ENCODE data around the gene ANXA6.
"Not testable (repeated sequence)": the region's sequence is repeated elsewhere in the genome, so short reads cannot be mapped to it uniquely, and the experiment has no call there.

The ANXA6 gene

GRCh38 chr5:151182524-151182900 is 24.9 kb upstream of the ANXA6 start:
- H3K4me3 ChIP-seq (ENCODE audit: low read length), result no peak overlapping the region
- DNase-seq (ENCODE audit: low read depth, low spot score), result no peak

- DNase-seq (ENCODE audit: low read depth, low spot score), result no peak
- H3K4me3 ChIP-seq (ENCODE audit: low read length), result no peak overlapping the region
Measured at GRCh38 chr5:151181818-151182523, 24.4 kb upstream of the ANXA6 start.

DNA sequence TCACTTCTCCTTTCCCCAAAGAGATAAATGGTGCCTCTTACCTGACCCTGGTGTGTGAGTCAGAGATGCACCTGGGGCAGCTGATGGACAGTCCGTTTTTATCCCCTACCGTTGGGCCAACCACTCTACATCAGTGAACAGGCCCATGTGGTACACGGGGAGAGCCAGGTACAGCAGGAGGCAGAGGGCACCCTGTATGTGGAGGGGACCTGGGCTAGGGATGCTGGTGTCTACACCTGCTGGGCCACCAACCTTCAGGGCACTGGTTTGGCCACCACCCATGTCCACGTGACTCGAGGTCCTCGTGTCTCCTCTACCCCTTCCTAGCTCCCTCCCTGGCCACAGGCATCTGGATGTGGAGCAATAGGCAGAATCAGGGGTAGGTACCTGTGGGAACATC is 22.7 kb upstream of the ANXA6 start:
- H3K4me3 ChIP-seq (ENCODE audit: low read length), result no peak overlapping the region
- DNase-seq (ENCODE audit: low read depth, low spot score), result no peak

DNA sequence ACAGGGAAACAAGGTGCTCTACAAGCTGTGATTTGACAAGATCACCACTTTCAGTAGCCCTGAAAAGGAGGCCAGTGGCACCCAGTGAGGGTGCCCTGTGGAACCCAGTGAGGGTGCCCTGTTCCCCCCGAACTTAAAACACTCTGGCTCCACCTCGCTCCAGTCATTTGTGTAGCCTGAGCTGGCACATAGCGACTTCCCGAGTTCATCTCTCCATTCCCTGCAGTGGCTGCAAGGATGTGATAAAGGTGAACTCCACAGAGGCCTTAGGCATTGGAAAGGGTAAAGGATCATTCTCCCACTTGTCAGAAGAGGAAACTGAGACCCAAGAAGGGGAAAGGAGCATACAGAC is 21.9 kb upstream of the ANXA6 start:
- no peak overlapping the region for H3K4me3 ChIP-seq (ENCODE audit: low read length)
- DNase-seq (ENCODE audit: low read depth, low spot score), result no peak

DNA sequence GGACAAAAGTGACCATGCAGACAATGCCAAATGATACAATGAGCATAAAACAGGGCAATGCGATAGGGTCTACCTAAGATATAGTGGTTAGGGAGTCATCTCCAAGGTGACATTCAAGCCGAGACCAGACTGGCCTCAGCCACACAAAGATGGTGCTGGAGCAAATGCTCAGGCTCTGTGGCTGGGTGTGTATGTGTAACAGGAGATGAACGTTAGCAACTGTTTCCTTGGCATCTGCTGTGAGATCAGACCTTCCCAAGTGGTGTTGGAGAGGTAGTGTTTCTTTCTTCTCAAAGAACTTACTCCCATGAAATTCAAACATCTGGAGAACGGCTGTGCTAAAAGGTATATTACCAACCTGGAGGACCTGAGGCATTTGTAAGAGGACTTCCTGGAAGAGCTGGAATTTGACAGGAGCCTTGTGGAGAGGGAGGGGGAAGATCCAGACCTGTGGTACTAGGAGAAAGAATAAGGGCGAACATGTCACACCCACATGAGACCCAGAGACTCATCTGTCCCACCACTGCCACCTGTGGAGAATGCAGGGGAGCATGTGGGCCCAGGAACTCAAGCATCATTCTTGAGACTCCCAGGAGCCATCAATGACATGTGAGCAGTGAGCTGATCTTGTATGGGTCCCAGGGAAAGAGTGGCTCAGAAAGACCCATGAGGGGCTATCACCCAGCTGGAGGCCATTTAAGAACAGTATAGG is 21.4 kb upstream of the ANXA6 start:
- H3K4me3 ChIP-seq (ENCODE audit: low read length), result no peak overlapping the region

GRCh38 chr5:151178372-151178771 is 20.8 kb upstream of the ANXA6 start:
- no peak for DNase-seq (ENCODE audit: low read depth, low spot score)
- H3K4me3 ChIP-seq (ENCODE audit: low read length), result no peak overlapping the region

More for the DNA sequence above, 21.4 kb upstream of the ANXA6 start:
- DNase-seq (ENCODE audit: low read depth, low spot score), result no peak

DNA sequence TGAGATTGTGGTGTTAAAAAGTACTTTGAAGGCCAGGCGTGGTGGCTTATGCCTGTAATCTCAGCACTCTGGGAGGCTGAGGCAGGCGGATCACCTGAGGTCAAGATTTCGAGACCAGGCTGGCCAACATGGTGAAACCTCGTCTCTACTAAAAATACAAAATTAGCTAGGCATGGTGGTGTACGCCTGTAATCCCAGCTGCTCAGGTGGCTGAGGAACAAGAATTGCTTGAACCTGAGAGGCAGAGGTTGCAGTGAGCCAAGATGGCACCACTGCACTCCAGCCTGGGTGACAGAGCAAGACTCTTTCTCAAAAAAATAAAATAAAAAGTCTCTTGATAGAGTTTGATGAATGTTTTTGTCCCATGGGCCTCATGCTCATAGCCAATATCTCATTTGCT is 18.7 kb upstream of the ANXA6 start:
- H3K4me3 ChIP-seq (ENCODE audit: low read length); DNase-seq (ENCODE audit: low read depth, low spot score): not testable (repeated sequence)

DNA sequence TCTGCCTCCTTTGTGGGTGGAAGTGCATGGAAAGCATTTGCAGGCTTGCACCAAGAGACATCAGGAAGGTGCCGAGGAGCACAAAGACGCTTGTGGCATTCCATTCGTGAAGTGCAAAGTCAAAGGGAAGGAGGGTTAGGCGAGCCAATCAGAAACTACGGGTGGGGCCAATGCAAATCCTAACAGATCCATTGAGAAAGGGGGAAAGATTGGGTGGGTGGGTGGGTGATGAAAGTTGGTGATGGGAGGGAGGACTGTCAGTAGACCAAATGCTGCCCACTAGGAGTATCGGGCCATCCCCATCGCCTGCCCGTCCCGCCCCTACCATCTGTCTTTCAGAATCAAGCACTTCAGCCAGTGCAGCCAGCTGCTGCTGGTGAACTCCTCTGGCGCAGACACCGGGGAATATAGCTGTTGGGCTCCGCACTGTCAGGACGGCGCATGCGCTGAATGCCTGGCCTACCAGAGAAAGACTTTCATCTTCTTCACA is 17.1 kb upstream of the ANXA6 start:
- H3K4me3 ChIP-seq (ENCODE audit: low read length), result no peak overlapping the region
- no peak for DNase-seq (ENCODE audit: low read depth, low spot score)

- H3K4me3 ChIP-seq (ENCODE audit: low read length), result no peak overlapping the region
Measured at GRCh38 chr5:151173711-151174611, 16.4 kb upstream of the ANXA6 start.

DNA sequence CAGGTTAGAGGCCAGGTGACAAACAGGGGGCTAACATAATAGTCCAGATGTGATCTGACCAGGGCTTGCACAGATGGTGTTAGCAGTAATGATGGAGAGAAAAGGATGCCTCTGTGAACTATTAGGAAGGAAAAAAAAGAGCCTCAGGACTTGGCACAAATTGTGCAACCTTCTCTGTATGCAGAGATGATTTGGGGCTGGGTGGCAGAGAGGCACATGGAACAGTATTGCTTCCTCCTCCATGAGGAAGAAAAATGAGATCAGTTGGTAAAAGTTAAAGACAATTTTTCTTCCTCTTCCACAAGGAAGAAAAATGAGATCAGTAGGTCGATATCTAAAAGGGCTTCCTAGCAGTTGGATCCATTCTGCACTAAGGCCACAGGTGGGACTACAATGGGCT is 13.9 kb upstream of the ANXA6 start:
- no peak for DNase-seq (ENCODE audit: low read depth, low spot score)
- no peak overlapping the region for H3K4me3 ChIP-seq (ENCODE audit: low read length)

More at GRCh38 chr5:151173711-151174611, 16.4 kb upstream of the ANXA6 start:
- DNase-seq (ENCODE audit: low read depth, low spot score), result no peak

DNA sequence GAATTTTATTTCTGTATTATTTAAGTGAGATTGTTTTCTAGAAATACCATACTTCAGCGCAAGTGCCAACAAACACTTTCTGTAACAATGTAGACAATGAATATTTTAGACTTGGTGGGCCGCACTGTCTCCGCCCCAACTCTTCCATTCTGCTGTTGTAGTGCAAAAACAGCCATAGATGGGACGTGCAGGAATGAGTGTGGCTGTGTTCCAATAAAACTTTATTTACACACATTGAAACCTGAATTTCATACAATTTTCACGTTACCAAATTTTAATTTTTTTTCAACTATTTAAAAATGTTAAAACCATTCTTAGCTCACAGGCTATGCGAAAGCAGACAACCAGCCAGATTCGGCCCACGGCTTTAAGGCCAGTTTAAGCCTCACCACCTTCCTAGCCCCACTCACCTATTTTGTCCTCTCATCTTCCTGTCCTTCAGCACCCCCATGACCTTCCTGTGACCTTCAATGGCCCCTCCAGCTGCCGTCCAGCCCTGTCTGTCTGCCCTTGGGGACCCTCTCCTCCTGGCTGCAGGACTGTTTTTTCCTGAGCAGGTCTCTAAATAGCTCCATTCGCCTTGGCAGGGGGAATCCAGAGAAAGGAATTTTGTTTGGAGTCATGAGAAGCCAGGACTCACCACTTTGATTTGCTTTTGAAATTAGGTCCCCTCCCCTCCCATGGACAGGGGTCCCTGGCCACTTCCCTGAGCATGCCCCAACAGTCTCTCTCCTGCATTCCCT is 11.2 kb upstream of the ANXA6 start:
- H3K4me3 ChIP-seq (ENCODE audit: low read length), result no peak overlapping the region
- no peak for DNase-seq (ENCODE audit: low read depth, low spot score)

DNA sequence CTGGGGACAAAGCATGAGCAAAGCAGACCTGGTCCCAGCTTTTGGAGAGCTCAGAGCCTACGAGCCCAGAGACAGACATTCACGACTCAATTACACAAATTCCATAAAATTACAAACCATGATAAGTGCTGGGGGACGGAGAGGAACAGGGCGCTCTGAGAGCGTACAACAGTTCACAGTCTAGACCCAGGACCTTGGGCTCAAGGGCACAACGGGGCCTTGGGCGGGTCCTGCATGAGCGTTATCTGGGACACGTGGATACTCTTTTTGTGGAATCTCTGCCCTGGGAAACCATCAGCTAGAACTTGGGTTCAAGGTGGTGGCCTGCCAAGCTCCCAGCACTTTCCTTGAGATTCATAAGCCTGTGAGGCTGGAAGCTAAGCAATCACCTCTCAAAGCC is 9.4 kb upstream of the ANXA6 start:
- no peak overlapping the region for H3K4me3 ChIP-seq (ENCODE audit: low read length)

DNA sequence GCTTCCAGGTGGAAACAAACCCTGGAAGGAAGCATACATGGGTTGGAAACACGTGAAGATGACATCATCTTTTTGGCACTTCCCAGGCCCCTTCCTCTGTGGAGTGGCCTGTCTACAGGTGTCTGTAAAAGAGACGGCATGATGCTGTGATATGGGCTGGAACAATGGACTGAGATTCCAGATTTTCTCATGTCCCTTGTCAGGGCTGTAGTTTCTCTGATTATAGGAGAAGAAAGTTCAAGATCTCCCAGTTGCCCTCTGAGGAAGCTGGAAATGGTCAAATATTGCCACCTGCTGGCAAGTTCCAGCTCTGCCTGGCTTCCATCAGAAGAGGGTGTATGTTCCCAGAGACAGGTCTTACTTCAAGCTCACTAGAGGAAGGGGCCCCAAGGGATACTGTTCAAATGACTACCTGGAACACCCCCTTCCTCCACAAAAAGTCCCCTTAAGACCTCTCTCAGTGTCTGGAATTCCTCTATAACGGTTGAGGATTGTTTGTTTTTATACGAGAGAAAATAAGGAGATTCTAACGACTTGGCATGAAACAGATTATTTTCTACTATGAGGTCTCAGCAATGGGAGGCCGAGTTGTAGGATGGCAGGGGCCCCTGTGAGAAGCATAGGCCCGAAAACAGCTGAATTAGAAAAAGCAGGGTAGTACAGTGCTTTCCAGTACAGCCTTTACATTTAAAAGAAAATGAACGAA is 7.3 kb upstream of the ANXA6 start:
- peak; percentile 84 for DNase-seq (ENCODE audit: low read depth, low spot score)
- no peak overlapping the region for H3K4me3 ChIP-seq (ENCODE audit: low read length)

More for the DNA sequence above, 9.4 kb upstream of the ANXA6 start:
- DNase-seq (ENCODE audit: low read depth, low spot score), result no peak

DNA sequence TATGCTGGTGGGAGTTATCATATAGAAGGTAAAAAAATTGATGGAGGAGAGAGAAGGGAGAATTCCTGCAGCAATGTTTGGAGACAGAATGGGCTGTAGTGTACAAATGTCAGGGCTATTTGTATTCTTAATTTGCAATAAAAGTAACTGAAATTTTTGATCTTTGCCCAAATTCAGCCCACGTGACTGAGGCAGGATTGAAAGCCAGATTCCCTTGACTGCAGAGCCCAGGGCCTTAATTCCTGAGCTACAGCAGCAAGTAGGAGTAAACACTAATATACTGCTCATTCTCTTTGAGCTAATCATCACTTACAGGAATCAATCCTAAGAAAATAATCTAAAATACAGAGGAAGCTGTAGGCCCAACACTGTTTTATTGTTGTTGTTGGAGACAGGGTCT is 5.2 kb upstream of the ANXA6 start:
- no peak overlapping the region for H3K4me3 ChIP-seq (ENCODE audit: low read length)
- DNase-seq (ENCODE audit: low read depth, low spot score), result no peak

GRCh38 chr5:151159649-151160373 is 2.2 kb upstream of the ANXA6 start:
- no peak overlapping the region for H3K4me3 ChIP-seq (ENCODE audit: low read length)

DNA sequence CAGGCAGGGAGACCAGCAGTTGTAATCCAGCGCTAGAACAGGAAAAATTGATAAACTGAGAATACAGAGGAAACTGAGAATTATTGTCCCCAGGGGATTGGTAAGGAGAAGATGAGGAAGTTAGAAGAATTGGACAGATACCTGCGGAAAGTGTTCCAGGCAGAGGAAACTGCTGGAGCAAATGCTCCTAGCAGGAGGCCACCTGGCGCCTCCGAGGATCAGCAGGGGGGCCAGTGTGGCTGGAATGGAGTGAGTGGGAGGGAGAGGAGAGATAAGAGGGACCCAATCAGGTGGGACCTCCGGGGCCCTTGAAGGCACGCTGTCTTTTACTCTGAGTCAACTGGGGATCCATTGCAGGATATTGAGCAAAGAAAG is 695 bp upstream of the ANXA6 start:
- peak overlapping the region; percentile 80 for H3K4me3 ChIP-seq (ENCODE audit: low read length)
- DNase-seq (ENCODE audit: low read depth, low spot score), result no peak

More at GRCh38 chr5:151159649-151160373, 2.2 kb upstream of the ANXA6 start:
- DNase-seq (ENCODE audit: low read depth, low spot score), result no peak

DNA sequence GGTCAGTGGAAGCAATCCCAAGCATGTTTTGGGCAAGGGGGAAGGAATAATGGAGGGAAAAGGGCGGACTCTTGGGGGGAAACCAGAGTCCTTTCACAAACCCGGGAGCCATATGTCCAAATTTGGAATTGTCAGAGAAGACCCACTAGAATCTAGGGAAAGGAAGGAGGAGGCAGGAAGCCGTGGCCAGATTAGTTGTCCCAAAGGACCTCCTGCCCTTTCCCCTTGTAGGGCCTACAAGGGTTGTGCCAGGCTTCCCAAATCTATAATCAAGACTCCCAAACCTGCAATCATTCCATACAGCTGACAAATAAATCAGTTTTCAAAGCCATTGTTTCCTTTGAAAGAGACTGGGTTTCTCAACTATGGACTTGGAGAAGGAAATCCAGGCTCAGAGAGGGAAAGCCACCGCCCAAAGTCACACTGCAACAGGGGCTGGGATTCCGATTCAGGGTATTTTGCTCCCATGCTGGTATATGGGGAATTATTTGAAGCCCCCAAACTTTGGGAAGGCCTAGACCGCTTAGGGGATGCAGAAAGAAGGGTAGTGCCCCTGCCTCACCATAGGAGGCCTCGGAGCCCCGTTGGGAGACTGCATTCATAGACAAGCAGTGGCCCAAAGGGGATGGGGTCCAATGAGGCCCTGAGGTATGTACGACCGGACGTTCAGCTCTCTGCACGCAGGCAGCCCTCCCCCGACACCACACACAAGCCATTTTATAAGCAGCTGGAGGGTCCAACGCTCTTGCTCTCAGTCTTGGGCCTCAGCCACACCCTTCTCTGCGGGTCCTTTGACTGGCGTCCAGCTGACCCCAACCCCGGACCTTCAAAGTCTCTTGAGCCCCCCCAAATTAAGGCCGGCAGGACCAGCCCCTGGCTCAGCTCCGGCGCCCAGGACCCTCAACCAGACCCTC is 815 bp downstream of the ANXA6 start:
- H3K4me3 ChIP-seq (ENCODE audit: low read length), result peak overlapping the region; percentile 80
- no peak for DNase-seq (ENCODE audit: low read depth, low spot score)

Measured in Jurkat, Clone E6-1 (cell line).